NCI-H524 treated with DMSO at 0.1 percent for 48 hours (cell line): ENCODE measurements around the gene GARIN3.
"Not testable (repeated sequence)": the region's sequence is repeated elsewhere in the genome, so short reads cannot be mapped to it uniquely, and the experiment has no call there.

Experiments
- DNase-seq: peaks from one replicate; lab custom pipeline; 2025; lab: John Stamatoyannopoulos, UW

GARIN3 gene

DNA sequence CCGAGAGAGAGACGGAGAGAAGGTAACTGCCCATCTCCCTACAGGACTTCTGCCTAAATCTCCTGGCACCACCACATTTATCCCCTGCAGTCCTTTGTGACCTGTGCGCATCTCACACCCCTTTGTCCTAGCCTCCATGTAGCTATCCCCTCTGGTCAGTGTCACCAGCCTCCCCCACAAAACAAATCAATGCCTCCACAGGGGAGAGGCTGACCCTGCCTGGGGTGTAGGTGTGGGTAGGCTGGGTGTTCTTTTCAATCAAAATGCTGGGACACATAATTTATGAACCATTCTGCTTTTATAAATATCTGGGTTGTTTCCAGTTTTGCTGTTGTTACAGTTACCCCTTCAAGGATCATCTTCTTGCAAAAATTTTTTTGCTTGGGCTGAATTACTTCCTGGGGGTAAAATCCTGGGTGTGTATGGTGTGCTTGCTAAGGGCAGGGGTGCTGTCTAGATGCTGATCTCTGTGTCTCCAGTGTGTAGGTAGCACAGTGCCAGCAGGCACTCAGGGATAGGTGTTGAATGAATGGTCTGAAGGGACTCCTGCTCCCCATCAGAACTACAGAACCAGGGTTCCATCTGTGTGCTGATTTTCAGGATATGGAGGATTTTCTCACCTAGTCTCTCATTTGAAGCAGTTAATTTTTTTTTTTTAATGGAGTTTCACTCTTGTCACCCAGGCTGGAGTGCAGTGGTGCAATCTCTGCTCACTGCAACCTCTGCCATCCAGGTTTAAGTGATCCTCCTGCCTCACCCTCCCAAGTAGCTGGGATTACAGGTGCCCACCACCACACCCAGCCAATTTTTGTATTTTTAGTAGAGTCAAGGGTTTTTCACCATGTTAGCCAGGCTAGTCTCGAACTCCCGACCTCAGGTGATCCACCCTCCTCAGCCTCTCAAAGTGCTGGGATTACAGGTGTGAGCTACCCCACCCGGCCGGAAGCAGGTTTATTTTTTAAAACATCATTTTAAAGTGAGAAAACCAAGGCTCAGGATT is at the start of gene GARIN3:
TSS of gene GARIN3 (minus strand) at position 51 of the 1,000 bp plus-strand sequence. CDS start 96 bp downstream, outside the sequence.
- DNase-seq: no peak

DNA sequence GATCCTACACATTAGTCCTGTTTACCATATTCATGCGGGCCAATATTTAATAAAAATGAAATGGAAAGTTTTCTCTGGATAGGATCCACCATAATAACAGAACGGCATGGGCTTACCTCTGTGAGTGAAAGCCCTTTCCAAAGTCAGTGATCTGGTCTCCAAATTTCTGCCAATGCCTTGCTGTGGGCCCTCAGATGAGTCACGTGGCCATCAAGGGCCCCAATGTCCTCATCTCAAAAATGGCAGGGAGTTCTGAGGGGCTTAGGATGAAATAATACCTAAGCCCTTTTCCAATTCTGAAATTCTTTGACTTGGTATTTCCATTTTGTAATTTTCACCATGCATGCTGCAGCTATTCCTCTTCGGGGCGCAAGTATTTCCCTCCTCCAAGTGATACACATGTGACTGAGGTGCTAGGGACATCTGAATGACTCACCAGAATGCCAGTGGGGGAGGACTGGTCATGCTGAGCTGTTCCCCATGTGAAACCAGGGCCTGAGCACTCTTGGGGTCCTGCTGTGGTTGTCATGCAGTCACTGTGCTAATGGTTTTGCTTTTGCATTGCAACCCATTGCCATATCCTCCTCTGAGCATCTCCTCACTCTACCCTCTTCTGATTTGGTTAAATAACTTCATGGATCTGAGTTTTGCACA is 49.6 kb upstream of the GARIN3 start:
- DNase-seq: no peak

DNA sequence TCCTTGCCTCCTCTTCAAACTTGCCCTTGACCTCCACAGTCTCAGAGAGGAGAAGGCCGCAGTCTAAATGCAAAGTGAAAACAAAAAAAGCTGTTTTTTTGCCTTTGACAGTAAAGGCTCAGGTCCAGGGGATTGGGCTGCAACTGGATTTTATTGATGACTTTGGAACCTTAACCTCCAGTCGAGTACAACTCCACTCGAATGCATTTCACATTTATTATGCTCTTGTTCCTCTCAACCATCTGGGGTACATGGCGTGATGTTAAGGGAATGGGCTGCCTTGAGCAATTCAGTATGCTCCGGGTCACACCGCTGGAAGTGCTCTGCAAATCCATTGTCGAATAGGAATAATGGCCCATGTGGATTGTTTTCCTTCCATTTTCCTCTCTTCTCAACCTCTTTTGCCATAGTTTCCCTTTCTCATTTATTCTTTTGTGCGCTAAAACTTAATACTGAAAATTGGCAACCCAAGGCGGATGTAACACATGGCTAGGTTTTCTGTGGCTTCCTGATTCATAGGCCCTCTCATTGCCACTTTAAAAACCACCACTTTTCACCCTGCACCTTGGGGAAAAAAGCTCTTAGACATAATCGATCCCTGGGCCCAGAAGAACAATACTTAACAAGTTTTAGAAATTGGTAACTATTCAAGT is 48.9 kb upstream of the GARIN3 start:
- DNase-seq: no peak

DNA sequence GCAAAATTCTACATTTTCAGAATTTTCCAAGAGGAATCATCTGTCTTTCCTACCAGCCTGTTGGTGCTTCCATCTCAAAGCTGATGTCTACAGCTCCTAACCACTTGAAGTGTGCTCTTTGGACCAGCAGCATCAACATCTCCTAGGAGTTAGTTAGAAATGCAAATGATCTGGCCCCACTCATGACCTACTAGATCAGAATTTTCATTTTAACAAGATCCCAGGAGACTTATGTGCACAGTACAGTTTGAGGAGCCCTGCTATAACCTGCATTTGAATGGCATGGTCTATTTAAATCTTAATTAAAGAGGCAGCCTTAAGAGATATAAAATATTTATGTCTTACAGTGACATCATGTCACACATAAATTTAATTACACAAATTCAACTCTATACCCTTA is 48.4 kb upstream of the GARIN3 start:
- no peak for DNase-seq

DNA sequence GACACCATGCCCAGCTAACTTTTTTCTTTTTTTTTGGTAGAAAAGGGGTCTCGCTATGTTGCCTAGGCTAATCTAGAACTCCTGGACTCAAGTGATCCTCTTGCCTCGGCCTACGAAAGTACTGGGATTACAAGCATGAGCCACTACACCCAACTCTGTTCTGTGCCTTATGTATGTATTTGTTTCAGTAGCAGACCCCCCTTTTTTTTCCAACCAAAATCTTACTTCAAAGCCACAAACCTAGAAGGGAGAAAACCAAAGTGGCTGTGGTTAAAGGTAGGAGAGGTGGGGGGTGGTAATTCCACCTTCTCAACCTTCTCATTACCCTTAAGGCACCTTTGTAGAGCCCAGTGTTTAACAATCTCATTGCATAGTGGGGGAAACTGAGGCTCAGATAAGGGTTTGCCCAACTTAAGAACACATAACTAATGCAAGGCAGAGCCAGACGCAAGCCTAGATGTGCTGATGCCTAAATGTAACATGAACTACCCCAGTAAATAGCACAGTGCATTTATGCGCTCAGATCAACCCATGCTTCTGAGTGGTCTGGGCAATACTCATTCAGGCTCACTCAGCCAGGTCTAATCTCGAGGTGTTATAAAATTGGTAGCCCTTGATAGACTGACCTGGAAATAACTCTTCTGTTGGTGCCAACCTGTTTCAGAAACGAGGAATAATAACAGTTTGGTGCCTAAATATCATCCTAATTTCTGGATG is 47.6 kb upstream of the GARIN3 start:
- DNase-seq: no peak

DNA sequence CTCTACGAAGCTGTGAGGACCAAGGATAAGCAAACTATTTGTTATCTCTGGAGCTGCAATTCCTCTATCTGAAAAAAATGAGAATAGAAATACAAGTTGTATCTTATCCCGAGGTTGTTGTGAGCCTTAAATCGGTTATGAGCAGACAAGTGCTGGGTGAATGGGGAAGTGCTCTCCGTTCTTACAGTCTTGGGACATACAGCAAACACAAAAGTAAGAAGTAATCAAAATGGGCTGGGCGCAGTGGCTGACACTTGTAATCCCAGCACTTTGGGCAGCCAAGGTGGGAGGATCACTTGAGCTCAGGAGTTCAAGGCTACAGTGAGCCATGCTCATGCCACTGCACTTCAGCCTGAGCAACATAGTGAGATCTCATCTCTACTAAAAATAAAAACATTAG is 46.2 kb upstream of the GARIN3 start:
- DNase-seq: no peak

DNA sequence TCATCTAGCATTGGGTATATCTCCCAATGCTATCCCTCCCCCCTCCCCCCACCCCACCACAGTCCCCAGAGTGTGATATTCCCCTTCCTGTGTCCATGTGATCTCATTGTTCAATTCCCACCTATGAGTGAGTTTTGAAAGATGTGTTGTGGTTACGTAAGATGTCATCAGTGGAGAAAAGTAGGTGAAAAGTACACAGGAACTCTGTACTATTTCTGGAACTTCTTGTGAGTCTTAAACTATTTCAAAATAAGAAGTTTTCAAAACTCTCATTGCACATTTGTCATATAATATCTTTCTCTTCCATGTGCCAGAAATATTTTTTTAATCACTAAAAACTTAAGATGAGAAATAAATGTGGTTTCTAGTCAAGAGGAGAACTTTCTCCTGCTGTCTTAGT is 44.6 kb upstream of the GARIN3 start:
- DNase-seq: not testable (repeated sequence)

DNA sequence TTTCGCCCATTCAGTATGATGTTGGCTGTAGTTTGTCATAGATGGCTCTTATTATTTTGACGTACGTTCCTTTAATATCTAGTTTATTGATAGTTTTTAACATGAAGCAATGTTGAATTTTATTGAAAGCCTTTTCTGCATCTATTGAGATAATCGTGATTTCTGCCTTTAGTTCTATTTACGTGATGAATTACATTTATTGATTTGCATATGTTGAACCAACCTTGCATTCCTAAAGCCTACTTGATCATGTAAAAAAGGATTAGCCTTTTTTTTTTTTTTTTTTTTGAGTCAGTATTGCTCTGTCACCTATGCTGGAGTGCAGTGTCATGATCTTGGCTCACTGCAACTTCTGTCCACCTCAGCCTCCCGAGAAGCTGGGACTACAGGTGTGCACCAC is 39.6 kb upstream of the GARIN3 start:
- DNase-seq: no peak

DNA sequence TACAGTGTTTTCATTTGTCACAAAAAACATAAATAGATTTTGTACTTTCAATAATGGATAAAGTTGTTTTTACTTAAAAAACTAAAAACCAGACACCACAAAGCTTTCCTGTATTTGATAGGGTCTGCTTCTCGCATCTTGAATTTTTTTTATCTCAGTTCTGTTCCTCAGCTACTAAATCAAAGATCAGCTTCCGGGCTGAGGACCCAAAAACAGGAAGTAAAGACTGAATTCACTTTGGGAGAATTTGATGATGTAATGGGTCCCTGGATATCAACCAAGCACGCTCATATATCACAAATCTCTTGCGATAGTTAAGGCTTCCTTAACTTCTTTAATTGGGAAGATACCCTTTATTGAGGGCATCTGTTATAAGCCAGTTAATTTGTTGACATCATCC is 38.7 kb upstream of the GARIN3 start:
- no peak for DNase-seq

DNA sequence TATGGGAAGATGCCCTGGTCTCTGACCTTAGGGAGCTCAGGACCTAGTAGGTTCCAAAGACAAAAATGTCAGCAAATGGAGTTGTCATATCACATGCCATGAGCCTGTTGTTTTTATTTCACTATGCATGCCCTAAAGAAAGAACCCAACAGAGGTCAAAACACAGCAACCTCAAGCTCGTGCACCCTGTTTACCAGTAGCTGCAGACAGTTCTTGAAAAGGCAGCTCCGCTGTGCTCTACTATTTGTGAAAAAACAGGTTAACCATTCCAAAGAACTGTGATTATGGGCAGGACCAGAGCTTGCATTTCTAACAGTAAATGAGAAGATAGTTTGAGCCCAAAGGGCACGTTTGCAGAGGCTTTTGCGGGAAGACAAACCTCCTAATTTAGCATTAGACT is 37.4 kb upstream of the GARIN3 start:
- DNase-seq: no peak

DNA sequence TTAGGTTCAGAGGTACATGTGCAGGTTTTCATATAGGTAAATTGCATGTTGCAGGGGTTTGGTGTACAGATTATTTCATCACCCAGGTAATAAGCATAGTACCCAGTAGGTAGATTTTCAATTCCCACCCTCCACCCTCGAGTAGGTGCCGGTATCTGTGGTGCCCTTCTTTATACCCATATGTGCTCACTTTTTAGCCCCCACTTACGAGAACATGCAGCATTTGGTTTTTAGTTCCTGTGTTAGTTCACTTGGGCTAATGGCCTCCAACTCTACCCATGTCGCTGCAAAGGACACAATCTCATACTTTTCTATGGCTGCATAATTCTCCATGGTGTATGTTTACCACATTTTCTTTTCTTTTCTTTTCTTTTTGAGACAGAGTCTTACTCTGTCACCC is 35.8 kb upstream of the GARIN3 start:
- DNase-seq: no peak

DNA sequence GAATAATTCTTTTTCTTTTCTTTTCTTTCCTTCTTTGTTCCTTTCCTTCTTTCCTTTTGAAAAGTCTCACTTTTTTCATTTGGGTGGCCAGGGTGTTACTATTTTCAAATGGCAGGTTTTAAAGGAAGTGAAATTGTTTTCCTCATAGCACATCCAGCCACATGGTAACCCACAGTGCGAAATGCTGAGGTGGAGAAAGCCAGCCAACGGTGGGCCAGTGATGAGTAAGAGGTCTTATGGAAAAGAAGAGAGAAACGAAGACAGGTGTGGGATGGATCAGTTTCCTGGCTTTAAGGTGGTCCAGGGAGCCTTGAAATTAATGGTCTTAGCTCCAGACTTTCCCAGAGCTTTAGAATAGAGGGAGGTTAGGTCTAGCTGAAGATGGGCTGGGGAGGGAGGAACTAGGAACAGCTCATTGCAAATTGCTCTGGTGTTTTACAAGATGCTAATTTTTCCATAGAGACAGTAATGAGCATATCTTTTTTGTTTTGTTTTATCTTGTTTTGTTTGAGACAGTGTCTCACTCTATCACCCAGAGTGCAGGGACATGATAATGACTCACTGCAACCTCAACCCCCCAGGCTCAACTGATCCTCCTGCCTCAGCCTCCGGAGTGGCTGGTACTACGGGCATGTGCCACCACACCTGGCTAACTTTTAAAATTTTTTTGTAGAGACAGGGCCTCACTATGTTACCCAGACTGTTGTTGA is 32.4 kb upstream of the GARIN3 start:
- DNase-seq: no peak

DNA sequence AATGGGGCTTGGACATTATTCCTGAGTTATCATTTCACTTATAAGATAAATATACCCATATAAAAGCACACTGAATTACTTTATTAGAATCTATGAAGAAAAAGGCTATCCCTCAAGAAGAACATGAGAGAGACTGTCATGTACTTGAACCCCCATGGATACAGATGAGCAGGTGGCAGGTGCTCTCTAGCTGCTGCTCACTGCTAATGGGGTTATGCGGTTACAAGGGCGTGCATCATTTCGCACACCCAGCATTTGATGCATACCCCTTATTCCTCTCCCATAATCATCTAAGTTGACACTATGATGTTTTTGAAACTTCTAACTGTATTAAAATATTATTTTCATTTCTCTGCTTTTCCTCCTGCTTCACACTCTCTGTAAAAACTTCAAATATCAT is 31.0 kb upstream of the GARIN3 start:
- DNase-seq: peak; percentile 21

DNA sequence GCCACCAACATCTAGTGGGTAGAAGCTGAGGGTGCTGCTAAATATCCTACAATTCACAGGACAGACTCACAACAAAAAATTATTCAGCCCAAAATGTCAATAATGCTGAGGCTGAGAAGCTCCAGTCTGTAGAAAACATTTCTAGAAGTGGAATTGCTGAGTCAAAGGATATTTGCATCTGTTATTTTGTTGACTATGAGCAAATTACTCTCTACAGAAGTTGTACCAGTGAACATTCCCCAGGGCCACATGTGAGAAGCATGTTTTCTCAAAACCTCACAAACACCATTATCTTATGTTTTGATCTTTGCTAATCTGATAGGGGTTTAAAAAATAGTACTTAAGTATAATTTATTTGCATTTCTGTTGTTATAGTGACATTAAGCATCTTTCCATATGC is 30.0 kb upstream of the GARIN3 start:
- DNase-seq: no peak

DNA sequence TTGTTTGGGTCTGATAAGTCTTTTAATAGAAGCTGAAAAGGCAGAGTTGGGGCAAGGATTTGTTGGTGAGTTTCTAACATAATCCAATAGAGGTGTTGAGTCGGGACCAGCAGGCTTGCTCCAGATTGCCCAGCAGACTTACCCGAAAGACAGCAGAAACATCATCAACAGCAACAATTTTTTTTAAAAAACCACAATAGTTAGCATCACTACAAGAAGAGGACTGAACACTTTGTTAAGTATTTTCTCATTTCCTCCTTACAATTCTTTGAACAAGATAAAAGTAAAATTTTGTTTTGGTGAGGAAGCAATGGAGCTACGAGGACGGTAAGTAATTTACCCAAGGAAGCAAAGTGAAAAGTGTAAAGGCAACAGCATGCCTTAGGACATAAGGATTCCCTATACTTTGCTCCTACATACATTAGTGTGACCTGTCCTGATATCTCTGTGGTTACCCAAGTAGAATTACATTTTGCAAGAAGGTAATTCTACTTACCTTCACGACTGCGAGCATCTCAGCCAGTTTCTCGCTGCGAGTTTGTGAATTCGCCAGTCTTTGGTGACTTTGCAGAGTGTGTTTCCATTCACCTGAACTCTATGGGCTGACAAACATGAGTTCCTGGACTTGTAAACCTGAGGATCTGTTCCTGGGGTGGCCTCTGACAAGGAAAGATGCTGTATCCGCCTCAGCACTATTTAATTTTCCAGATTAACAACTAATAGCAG is 27.8 kb upstream of the GARIN3 start:
- DNase-seq: no peak

DNA sequence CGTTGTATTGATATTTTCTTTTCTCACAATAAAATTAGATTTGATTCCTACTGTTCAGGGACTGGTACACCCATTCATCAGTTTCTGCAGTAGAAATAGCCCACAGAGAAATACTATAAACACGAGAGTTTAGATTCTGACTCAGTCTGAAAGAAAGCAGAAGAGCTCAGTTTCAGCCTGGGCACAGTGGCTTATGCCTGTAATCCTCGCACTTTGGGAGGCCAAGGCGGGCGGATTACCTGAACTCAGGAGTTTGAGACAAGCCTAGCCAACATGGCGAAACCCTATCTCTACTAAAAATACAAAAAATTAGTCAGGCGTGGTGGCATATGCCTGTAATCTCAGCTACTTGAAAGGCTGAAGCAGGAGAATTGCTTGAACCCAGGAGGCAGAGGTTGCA is 23.2 kb upstream of the GARIN3 start:
- no peak for DNase-seq

DNA sequence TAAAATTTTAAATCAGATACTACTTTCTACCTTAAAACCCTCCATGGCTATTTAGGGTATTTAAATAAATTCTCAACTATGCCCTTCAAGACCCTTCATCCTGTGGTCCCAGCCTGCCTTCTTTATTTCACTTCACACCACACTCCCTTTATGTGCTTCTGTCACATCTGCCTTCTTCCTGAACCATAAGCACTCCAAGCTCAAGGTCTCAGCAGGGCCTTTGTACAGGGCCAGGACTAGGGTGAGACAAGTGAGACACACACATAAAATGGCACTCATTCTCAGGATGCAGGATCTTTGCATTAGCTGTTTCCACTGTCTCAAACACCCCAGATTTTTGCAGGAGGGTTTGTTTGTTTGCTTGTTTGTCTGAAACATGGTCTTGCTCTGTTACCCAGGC is 22.2 kb upstream of the GARIN3 start:
- no peak for DNase-seq

DNA sequence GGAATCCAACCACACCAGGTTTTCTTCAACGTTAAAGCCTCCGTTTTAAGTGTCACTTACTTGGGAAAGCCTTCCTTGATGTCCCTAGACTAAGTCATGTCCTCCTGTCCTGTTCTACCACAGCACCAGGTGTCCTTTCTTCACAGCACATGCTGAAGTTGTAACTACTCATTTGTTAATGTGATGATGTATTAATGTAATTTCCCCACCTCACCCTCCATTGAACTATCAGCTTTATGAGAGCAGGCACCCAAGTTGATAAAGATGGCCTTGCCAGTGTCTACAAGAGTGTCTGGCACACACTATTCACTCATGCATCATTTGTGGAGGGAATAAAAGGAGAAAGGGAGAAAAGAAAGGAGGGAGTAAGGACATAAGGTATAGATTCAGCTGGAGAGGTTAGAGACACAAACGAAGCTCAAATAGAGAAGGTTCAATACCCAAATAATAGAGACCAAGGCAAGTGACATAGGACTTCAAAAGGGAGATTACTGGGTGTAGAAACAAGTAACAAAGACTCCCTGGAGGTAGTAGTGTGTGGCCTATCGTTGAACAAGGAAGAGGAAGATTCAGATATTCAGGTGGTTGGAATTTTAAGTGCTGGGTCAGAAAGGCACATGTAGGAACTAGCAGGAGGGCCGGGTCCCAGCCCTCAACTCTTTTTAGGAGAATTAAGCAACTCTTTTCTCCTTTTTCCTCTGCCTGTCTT is 21.1 kb upstream of the GARIN3 start:
- no peak for DNase-seq

DNA sequence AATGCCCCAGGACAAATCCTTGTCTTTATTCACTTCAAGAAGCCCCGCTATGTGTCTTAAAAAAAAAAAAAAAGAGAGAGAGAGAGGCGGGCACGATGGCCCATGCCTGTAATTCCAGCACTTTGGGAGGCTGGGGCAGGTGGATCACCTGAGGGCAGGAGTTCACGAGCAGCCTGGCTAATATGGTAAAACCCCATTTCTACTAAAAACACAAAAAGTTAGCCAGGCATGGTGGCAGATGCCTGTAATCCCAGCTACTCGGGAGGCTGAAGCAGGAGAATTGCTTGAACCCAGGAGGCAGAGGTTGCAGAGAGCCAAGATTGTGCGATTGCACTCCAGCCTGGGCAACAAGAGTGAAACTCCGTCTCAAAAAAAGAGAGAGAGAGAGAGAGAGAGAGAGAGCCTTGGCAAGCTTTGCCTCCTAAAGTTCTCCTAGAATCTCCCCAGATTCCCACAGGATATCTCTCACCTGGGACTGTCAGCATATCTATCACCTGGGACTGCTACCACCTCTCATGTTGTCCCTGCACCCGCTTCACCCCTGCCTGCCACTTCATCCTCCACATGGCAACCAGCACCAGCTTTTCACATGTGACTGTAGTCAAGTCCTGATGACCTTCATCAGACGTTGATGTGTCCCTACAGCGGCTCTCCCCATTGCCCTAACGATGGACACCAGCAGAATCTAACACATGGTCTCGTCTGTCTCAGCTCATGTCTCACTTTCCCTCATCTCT is 20.4 kb upstream of the GARIN3 start:
- no peak for DNase-seq
